ENCODE data around the gene FAF1.

- no peak for TF ChIP-seq POLR2A (IDR thresholded peaks at IDR 0.05; ENCODE audit: low read depth)
- no peak for TF ChIP-seq POLR2AphosphoS5 (IDR thresholded peaks at IDR 0.05)
- TF ChIP-seq, protein P1, sequence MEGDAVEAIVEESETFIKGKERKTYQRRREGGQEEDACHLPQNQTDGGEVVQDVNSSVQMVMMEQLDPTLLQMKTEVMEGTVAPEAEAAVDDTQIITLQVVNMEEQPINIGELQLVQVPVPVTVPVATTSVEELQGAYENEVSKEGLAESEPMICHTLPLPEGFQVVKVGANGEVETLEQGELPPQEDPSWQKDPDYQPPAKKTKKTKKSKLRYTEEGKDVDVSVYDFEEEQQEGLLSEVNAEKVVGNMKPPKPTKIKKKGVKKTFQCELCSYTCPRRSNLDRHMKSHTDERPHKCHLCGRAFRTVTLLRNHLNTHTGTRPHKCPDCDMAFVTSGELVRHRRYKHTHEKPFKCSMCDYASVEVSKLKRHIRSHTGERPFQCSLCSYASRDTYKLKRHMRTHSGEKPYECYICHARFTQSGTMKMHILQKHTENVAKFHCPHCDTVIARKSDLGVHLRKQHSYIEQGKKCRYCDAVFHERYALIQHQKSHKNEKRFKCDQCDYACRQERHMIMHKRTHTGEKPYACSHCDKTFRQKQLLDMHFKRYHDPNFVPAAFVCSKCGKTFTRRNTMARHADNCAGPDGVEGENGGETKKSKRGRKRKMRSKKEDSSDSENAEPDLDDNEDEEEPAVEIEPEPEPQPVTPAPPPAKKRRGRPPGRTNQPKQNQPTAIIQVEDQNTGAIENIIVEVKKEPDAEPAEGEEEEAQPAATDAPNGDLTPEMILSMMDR (IDR thresholded peaks at IDR 0.05): no peak
Observed at GRCh38 chr1:50419192-50419906, 540.7 kb downstream of the FAF1 start.

Data from esophagus muscularis mucosa (tissue), 3 donors.